Measurements from ENCODE around the gene RAD9B.

The RAD9B gene

DNA sequence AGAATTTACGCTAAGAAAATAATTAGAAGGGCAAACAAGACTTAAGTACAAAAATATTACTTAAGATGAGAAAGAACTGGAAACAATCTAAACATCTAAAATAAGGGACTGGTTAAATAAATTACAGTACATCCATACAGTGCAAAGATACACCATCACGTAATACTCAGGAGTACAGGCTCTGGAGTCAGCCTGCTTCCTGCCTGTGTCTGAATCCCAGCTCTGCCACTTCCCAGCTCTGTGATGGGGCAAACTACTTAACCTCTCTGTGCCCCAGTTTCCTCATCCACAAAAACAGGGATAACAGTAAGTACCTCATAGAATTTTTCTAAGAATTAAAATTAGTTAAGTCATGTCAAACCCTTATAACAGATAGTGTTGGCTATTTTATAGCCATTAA lies 45.0 kb downstream of the RAD9B start:
- DNase-seq = no peak
- Histone ChIP-seq H3K4me1 (no peaks in the 10 kb centered on the region), H3K36me3 (peaks cover 31% of the 10 kb centered on the region), H3K4me3 (ENCODE audit: low read depth, low read length) (no peak overlapping the region), H3K9me3 (no peaks in the 10 kb centered on the region), H3K27me3 (no peaks in the 10 kb centered on the region)
- TF ChIP-seq, protein P1, sequence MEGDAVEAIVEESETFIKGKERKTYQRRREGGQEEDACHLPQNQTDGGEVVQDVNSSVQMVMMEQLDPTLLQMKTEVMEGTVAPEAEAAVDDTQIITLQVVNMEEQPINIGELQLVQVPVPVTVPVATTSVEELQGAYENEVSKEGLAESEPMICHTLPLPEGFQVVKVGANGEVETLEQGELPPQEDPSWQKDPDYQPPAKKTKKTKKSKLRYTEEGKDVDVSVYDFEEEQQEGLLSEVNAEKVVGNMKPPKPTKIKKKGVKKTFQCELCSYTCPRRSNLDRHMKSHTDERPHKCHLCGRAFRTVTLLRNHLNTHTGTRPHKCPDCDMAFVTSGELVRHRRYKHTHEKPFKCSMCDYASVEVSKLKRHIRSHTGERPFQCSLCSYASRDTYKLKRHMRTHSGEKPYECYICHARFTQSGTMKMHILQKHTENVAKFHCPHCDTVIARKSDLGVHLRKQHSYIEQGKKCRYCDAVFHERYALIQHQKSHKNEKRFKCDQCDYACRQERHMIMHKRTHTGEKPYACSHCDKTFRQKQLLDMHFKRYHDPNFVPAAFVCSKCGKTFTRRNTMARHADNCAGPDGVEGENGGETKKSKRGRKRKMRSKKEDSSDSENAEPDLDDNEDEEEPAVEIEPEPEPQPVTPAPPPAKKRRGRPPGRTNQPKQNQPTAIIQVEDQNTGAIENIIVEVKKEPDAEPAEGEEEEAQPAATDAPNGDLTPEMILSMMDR (IDR thresholded peaks at IDR 0.05; ENCODE audit: low read depth, low read length) = no peak

DNA sequence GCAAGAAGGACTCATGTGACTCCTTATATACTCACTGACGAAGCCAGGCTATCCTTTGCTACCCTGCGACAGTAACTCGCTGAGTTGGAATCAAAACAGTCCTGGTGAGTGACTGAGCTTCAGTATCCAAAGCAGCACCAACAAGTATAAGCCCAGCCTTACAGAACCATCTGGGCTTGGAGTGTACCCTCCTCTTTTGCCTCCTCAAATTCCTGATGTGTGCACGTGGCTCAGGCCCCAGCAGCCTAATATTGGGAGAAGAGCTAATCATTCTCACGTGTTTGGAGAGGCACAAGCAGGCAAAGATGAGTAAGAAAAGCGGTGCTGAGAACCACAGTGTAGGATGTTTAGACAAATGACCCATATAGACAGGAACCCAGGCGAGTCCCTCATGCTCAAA lies 46.5 kb downstream of the RAD9B start:
- Histone ChIP-seq H3K36me3 (peaks cover 31% of the 10 kb centered on the region), H3K4me3 (ENCODE audit: low read depth, low read length) (no peak overlapping the region), H3K27me3 (no peaks in the 10 kb centered on the region), H3K4me1 (no peaks in the 10 kb centered on the region), H3K9me3 (no peaks in the 10 kb centered on the region)
- TF ChIP-seq, protein P1 (IDR thresholded peaks at IDR 0.05; ENCODE audit: low read depth, low read length) = no peak
- no peak for DNase-seq

- DNase-seq = no peak
- Histone ChIP-seq H3K36me3 (peaks cover 24% of the 10 kb centered on the region), H3K4me3 (ENCODE audit: low read depth, low read length) (no peak overlapping the region), H3K4me1 (no peaks in the 10 kb centered on the region), H3K27me3 (no peaks in the 10 kb centered on the region), H3K9me3 (no peaks in the 10 kb centered on the region)
- TF ChIP-seq, protein P1 (IDR thresholded peaks at IDR 0.05; ENCODE audit: low read depth, low read length) = no peak
Observed at GRCh38 chr12:110549716-110550115, 47.6 kb downstream of the RAD9B start.

DNA sequence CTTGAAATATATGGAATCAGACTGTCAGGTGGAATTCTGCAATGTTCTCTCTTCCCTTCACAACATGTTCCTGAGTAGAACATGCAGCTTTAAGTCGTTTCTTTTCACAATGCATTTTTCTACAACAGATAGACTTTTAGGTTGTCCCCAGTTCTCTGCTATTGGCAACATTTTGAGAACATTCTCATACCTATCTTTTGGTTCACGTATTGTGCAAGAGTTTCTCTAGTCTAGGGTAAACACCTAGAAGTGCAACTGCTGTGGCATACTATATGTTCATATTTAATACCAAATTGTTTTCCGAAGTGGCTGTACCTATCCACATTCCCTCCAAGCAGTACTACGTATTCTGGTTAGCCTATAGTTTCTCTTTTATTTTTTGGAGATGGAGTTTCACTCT lies 48.9 kb downstream of the RAD9B start:
- Histone ChIP-seq H3K27me3 (no peaks in the 10 kb centered on the region), H3K9me3 (no peaks in the 10 kb centered on the region), H3K36me3 (peaks cover 24% of the 10 kb centered on the region), H3K4me3 (ENCODE audit: low read depth, low read length) (no peak overlapping the region), H3K4me1 (no peaks in the 10 kb centered on the region)
- no peak for DNase-seq
- TF ChIP-seq, protein P1 (IDR thresholded peaks at IDR 0.05; ENCODE audit: low read depth, low read length) = no peak
